Activated gamma-delta T cell (primary cell): Measurements from ENCODE around the gene DCPS.
"Not testable (repeated sequence)": the region's sequence is repeated elsewhere in the genome, so short reads cannot be mapped to it uniquely, and the experiment has no call there.

Experiments
- DNase-seq: peaks from one replicate; lab custom pipeline; 2025; lab: John Stamatoyannopoulos, UW

Gene DCPS

GRCh38 chr11:126288237-126288636 is 15.6 kb upstream of the DCPS start:
- no peak for DNase-seq

- DNase-seq = no peak
These were observed 13.0 kb upstream of the DCPS start for GRCh38 chr11:126290887-126291286.

- no peak for DNase-seq
These were observed 10.1 kb upstream of the DCPS start for GRCh38 chr11:126293726-126294125.

DNA sequence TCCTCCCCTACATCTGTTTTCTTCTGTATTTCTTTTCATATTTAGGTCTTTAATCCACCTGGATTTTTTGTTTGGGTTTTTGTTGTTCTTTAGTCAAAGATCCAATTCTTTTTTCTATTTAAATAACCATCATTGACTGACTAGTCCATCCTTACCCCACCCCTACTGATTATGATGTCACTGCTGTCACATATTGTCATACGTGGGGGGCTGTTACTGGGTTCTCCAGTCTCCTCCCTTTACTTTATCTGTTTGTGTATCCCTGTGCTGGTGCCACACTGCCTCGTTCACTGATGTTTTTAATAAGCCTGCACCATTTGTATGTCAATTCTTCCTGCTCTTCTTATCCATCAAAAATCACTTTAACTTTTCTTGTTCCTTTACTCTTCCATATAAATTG is 6.9 kb upstream of the DCPS start:
- DNase-seq = no peak

- DNase-seq = no peak
These were observed 706 bp downstream of the DCPS start for GRCh38 chr11:126304457-126305075.

GRCh38 chr11:126305699-126306098 is 1.8 kb downstream of the DCPS start:
- DNase-seq = no peak

- DNase-seq = no peak
These were observed 3.8 kb downstream of the DCPS start for GRCh38 chr11:126307706-126308105.

GRCh38 chr11:126308271-126308671 is 4.4 kb downstream of the DCPS start:
- DNase-seq = no peak

DNA sequence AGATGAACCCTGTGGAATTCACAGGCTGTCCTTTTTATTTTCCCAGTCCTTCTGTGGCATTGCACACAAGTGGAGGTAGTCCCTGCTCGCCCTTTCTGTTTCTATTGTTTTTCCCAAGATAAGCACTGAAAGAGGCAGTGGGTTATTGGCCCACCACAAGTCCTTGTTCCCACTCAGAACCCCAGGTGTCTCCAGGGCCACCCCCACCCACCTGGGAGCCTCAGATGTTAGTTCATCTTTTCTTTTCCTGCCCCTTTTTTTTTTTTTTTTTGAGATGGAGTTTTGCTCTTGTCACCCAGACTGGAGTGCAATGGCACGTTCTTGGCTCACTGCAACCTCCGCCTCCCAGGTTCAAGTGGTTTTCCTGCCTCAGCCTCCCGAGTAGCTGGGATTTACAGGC is 4.9 kb downstream of the DCPS start:
- not testable (repeated sequence) for DNase-seq

DNA sequence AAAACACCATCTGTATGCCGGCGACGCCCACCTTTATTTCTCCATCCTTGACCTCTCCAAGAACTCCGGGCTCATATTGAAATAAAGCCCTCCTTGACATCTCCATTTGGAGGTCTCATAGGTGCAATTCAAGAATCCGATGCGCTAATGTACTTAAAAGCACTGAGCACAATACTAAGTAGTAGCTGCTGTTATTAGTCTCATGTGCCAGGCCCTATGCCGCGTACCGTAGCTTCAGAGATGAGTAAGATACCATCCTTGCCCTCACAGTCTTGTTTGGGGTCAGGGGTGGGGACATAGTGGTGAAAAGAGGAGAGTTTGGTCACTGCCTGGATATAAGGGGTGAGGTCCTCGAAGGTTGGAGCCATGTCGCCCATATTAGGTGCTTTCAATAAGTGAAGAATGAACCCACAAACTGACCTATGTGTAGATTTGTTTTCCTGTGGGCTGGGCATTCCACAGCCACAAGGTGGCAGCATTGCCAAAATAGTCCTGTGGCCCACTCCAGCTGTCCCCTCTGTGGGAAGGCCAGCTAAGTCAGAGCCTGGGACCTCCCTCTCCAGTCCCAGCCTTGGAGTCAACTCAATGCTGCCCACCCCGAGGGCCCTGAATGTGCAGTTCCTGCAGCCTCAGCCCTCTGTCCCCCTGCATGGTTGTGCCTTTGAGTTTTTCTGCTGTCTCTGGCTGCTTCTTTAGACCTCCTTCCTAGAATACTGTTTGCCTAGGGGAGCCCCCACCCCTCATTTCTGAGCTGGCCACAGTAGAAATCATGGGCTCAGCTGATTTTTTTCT is 6.5 kb downstream of the DCPS start:
- no peak for DNase-seq

- DNase-seq = no peak
These were observed 7.1 kb downstream of the DCPS start for GRCh38 chr11:126310992-126311310.

DNA sequence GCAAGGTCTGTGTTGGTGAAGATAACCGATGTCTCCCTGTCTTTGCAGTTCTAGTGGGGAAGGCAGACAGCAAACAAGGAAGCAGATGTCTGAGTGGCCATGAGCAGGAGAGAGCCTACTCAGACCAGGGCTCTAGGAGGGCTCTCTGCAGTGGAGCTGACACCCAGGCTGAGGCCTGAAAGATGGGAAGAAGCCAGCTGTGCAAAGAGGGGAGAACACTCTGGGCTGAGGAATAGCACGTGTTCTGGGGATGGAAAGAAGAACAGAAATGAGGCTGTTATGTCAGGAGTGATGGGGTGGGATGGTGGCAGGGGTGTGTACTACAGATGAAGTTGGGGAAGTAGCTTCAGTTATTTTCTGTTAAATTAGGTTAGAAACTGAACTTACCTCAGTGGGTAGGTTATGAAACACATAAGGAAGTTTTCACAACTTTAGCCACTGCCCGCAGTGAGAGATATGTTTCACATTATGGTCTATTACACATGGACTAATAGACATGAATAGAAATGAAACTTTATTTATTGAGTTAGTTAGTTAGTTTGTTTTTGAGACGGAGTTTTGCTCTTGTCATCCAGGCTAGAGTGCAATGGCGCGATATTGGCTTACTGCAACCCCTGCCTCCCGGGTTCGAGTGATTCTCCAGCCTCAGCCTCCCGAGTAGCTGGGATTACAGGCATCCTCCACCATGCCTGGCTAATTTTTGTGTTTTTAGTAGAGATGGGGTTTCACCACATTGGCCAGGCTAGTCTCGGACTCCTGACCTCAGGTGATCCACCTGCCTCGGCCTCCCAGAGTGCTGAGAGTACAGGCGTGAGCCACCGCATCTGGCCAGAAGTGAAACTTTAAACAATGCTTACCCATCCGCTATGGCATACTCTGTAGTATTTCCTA is 7.8 kb downstream of the DCPS start:
- DNase-seq = no peak

DNA sequence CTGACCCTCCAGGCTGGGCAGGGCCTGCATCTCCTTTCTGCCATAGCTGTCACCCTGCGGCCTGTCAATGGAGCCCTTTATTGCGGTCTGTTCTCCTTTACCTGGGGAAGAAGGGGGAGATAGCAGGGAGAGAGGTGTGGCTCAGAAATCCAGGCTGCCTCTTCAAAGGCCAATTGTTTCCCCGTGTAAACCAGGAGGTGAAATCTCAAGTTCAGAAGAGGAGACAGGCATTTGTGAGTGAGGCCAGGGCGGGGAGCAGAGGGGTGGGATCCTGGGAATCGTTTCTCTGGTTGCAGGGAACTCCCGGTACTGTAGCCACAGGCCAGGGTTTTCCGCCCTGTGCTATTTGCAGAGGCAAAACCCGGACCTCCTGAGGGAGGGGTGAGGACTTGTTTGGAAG is 9.1 kb downstream of the DCPS start:
- DNase-seq = no peak

GRCh38 chr11:126313826-126314225 is 10.0 kb downstream of the DCPS start:
- no peak for DNase-seq

GRCh38 chr11:126317432-126317755 is 13.5 kb downstream of the DCPS start:
- no peak for DNase-seq

DNA sequence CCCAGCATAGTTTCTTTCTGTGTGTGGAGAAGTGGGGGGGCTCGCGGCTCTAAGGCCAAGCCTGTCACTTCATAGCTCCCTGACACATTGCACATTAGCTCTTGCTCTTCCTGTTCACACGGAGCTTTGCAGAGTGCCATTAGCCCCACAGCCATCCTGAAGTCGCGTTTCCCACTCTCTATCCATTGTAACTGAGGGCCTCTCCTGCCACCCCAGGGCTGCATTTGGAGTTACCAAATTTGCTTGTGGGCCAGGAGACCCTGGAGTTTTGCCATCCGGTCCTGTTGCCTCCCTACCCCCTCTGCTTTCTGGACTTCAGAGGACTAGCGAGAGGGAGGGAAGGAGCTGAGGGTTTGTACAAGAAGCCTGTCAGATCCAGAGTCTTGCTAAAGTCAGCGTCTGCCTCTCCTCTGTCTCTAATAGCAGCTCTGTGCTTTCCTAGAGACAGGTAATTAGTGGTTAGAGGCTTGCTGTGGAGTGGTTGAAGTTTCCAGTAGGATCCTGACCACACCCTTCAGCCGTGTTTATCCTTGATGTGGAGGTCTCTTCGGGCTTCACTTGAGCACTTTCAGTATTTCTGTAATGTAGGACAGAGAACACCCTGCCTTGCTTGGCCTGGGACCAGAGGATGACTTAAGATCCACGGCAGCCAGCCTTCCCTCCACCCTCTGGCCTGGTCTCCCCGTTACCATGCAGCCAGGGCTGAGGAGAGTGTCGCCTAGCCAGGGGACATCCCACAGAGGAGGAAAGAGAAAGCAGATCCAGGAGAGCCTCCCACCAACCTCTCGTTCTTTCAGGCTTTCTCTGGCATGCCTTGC is 14.1 kb downstream of the DCPS start:
- no peak for DNase-seq

- DNase-seq = no peak
These were observed 14.9 kb downstream of the DCPS start for GRCh38 chr11:126318574-126319373.

- no peak for DNase-seq
These were observed 15.5 kb downstream of the DCPS start for GRCh38 chr11:126319374-126319740.

- DNase-seq = no peak
These were observed 19.1 kb downstream of the DCPS start for GRCh38 chr11:126322996-126323395.

- DNase-seq = no peak
These were observed 23.6 kb downstream of the DCPS start for GRCh38 chr11:126327281-126328000.

GRCh38 chr11:126328001-126328390 is 24.1 kb downstream of the DCPS start:
- no peak for DNase-seq
